ENCODE data around the gene MISP3. TPM values are rescaled to one million over a fixed set of nuclear protein-coding genes. Genes with fewer than 3 reads are reported as not detected.

Gene MISP3
- total RNA-seq, 4 donors from 2014 or later = 10.5 to 18.5 (median 15.9) TPM

DNA sequence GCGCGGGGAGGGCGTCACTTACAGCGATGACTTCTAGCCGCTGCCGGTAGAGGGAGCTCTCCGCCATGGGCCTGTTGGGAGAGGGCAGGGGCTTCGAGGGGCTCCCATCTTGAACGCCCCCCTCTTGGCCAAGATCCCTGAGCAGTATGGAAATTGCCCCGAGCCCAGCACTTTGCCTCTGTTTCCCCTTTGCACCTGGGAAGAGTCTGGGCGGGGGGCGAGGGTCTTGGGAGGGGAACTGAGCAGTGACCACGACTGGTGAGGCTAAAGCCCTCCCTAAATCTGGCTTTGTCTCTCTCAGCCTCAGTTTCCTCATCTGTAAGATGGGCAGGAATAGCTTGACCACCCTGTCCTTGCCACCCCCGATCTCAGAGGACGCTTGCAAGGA is 13.5 kb upstream of the MISP3 start:
- DNase-seq (ENCODE audit: low spot score in 2 of 2) = no peak
- Histone ChIP-seq H3K27me3 (peaks cover 42% of the 10 kb centered on the region), H3K36me3 (no peaks in the 10 kb centered on the region), H3K27ac (no peak overlapping the region), H3K4me3 (no peak overlapping the region), H3K9me3 (no peaks in the 10 kb centered on the region), H3K4me1 (peaks cover 15% of the 10 kb centered on the region)
- whole genome bisulfite sequencing = 21% methylated on average over 15 of the region's 15 CpGs
- TF ChIP-seq, protein P1, sequence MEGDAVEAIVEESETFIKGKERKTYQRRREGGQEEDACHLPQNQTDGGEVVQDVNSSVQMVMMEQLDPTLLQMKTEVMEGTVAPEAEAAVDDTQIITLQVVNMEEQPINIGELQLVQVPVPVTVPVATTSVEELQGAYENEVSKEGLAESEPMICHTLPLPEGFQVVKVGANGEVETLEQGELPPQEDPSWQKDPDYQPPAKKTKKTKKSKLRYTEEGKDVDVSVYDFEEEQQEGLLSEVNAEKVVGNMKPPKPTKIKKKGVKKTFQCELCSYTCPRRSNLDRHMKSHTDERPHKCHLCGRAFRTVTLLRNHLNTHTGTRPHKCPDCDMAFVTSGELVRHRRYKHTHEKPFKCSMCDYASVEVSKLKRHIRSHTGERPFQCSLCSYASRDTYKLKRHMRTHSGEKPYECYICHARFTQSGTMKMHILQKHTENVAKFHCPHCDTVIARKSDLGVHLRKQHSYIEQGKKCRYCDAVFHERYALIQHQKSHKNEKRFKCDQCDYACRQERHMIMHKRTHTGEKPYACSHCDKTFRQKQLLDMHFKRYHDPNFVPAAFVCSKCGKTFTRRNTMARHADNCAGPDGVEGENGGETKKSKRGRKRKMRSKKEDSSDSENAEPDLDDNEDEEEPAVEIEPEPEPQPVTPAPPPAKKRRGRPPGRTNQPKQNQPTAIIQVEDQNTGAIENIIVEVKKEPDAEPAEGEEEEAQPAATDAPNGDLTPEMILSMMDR (IDR thresholded peaks at IDR 0.05) = peak in 1 of 2 donors; percentile 64
- TF ChIP-seq POLR2AphosphoS5 (IDR thresholded peaks at IDR 0.05) = no peak

DNA sequence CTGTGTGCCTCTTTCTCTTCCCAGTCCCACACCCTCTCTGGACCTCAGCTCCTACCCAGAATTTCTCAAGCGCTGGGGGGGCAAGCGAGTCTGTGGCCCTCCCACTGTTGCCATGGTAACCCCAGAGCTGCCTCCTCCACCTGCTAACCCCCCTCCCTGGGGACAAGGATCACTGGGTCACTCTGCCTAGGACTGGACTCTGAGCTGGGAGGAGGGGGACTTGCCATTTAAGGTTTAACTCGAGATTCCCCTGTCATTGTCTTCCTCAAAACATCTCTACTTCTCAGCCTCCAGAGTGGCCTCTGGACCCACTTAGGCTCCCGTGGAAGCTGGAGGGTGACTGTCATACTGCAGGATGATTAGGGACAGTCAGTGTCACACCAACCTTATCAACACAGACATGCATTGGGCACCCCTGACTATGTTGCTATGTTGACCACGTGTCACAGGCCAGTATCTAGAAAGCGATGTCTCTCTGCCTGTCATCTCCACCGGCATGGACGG is 12.9 kb upstream of the MISP3 start:
- TF ChIP-seq EP300 (IDR thresholded peaks at IDR 0.05) = no peak
- TF ChIP-seq POLR2A (IDR thresholded peaks at IDR 0.05) = no peak
- no peak for TF ChIP-seq POLR2AphosphoS5 (IDR thresholded peaks at IDR 0.05)
- TF ChIP-seq, protein P1 (IDR thresholded peaks at IDR 0.05) = no peak
- Histone ChIP-seq H3K36me3 (no peaks in the 10 kb centered on the region), H3K4me3 (no peak overlapping the region), H3K4me1 (peaks cover 15% of the 10 kb centered on the region), H3K27me3 (peaks cover 42% of the 10 kb centered on the region), H3K27ac (no peak overlapping the region), H3K9me3 (no peaks in the 10 kb centered on the region)
- no peak for DNase-seq (ENCODE audit: low spot score in 2 of 2)
- 58% methylated on average over 8 of the region's 8 CpGs for WGBS

DNA sequence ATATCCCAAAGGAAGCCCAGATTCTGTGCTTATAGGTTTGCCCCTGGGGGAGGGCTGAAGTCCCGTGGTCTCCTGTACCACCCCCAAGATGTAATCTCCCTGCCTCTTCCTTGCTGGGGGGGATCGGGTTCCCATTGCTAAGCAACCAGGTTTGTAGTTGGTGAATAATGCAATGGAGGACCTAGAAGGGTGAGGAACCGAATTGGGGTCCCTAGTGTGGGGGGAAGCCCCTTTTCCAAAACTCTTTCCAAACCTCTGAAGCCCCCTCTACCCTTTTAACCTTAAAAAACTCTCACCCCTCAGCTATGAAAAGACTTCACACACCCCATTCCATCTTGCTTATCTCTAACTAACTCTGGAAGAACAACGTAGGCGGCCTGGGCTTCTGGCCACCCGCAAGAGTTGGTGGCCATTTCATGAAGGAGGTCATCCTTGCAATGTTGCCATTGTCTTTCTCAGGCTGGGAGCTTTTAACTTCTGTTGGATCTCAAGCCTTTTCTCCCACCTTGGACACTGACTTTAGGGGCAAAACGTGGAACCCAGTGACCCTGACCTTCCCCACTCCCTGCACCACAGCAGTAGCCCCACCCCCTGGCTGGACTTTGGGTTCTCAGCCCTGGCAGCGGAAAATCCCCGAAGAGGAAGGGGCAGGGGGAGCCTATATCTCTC is 11.4 kb upstream of the MISP3 start:
- H3K4me3 ChIP-seq = no peak overlapping the region
- H3K27ac ChIP-seq = no peak overlapping the region
- H3K9me3 ChIP-seq = no peaks in the 10 kb centered on the region
- TF ChIP-seq, protein P1 (IDR thresholded peaks at IDR 0.05) = no peak
- TF ChIP-seq EP300 (IDR thresholded peaks at IDR 0.05) (no peak), POLR2AphosphoS5 (IDR thresholded peaks at IDR 0.05) (no peak), POLR2A (IDR thresholded peaks at IDR 0.05) (no peak)
- peaks cover 15% of the 10 kb centered on the region for H3K4me1 ChIP-seq
- DNase-seq (ENCODE audit: low spot score in 2 of 2) = no peak
- H3K27me3 ChIP-seq = peaks cover 42% of the 10 kb centered on the region
- WGBS = 51% methylated on average over 9 of the region's 9 CpGs
- H3K36me3 ChIP-seq = no peaks in the 10 kb centered on the region

DNA sequence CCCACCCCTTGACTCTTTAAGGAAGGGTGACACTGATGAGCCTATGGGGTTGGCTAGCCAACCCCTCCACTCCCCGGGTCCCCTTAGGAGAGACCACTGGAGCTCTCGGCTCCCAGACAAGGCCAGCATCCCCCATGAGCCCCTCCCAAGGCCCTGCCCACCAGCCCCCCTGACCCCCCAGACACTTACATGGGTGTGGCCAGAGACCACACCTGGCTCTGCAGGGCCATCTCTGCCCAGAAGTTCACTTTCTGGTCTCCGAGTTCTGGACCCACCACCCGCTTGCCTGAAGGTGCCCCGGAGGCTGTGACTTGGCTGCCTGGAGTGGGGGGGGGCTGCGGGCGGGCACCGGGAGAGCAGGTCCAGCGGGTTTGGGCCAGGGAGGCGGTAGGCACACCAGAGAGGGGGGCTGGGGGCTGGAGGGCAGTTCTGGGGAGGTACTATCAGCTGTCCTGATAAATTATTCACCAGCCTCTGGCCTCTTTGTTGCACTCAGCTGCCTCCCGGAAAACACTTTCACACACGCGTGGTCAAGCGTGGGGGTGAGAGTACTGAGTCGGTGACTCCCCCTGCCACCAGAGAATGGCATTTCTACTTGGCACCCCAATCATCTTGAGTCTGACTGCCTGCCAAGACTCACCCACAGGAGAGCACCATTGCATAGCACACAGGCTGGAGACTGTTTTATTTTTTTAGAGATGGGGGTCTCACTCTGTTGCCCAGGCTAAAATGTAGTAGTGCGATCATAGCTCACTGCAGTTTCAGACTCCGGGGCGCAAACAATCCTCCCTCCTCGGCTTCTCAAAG is 10.6 kb upstream of the MISP3 start, which contains the start of gene PALM3:
PALM3 (minus strand) TSS at position 326 of the 807 bp plus-strand sequence; CDS start at position 230, 96 bp downstream.
- Histone ChIP-seq H3K9me3 (no peaks in the 10 kb centered on the region), H3K36me3 (no peaks in the 10 kb centered on the region), H3K27me3 (peaks cover 42% of the 10 kb centered on the region), H3K4me3 (no peak within 1 kb of the TSS), H3K4me1 (peaks cover 15% of the 10 kb centered on the region), H3K27ac (no peak within 1 kb of the TSS)
- 55% methylated on average over 11 of the region's 19 CpGs for WGBS
- TF ChIP-seq POLR2AphosphoS5 (IDR thresholded peaks at IDR 0.05) (no peak), POLR2A (IDR thresholded peaks at IDR 0.05) (no peak)
- TF ChIP-seq, protein P1 (IDR thresholded peaks at IDR 0.05) = no peak
- DNase-seq (ENCODE audit: low spot score in 2 of 2) = no peak

DNA sequence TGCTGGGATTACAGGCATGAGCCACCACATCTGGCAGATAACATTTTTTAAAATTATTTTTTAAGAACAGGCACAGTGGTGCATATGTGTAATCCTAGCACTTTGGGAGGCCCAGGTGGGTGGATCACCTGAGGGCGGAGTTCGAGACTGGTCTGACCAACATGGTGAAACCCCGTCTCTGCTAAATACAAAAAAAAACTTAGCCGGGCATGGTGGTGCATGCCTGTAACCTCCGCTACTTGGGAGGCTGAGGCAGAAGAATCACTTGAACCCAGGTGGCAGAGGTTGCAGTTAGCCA is 10.1 kb upstream of the MISP3 start:
- H3K9me3 ChIP-seq = no peaks in the 10 kb centered on the region
- no peaks in the 10 kb centered on the region for H3K36me3 ChIP-seq
- no peak for DNase-seq (ENCODE audit: low spot score in 2 of 2)
- TF ChIP-seq POLR2AphosphoS5 (IDR thresholded peaks at IDR 0.05) (no peak), POLR2A (IDR thresholded peaks at IDR 0.05) (no peak), EP300 (IDR thresholded peaks at IDR 0.05) (no peak)
- TF ChIP-seq, protein P1 (IDR thresholded peaks at IDR 0.05) = no peak
- H3K27me3 ChIP-seq = peaks cover 42% of the 10 kb centered on the region
- no peak overlapping the region for H3K4me3 ChIP-seq
- no peak overlapping the region for H3K27ac ChIP-seq
- H3K4me1 ChIP-seq = peaks cover 10% of the 10 kb centered on the region
- 74% methylated on average over 5 of the region's 5 CpGs for WGBS

Data from suprapubic skin (tissue), 4 donors.